Colonic mucosa (tissue), 4 donors: ENCODE data around the gene CACNG6. TPM values are rescaled to one million over a fixed set of nuclear protein-coding genes. Genes with fewer than 3 reads are reported as not detected.

ENCODE experiments used
- DNase-seq: peaks from one replicate; pipeline ENCODE4 v3.0.0-alpha.2; 2020
- H3K27ac ChIP-seq: fragments of 200-600 bp; one replicate; pipeline ENCODE4 v1.8.0; 2021
- H3K27me3 ChIP-seq: fragments of 200-600 bp; one replicate; pipeline ENCODE4 v1.8.0; 2021
- H3K36me3 ChIP-seq: fragments of 200-600 bp; one replicate; pipeline ENCODE4 v1.8.0; 2021
- H3K4me1 ChIP-seq: fragments of 200-600 bp; one replicate; pipeline ENCODE4 v1.8.0; 2021; ENCODE audit warnings: mild to moderate bottlenecking
- H3K4me3 ChIP-seq: fragments of 200-600 bp; one replicate; pipeline ENCODE4 v1.8.0; 2021
- H3K9ac ChIP-seq, 2 donors: one replicate each; pipeline ENCODE4 v1.7.0; 2013; ENCODE audit warnings: control low read depth in 2 of 2, low read depth in 2 of 2, low read length in 2 of 2
- H3K9me3 ChIP-seq: fragments of 200-600 bp; one replicate; pipeline ENCODE4 v1.8.0; 2021
- CTCF ChIP-seq: fragments of 200-600 bp; IDR thresholded peaks from one replicate; pipeline ENCODE4 v1.8.0; 2022; ENCODE audit warnings: antibody characterized with exemption, mild to moderate bottlenecking
- intact Hi-C: fragments of 100-400 bp; cut with DNase I; formaldehyde crosslinking; loops from one replicate; pipeline ENCODE4 v1.14.1; 2022
- total RNA-seq, 2 donors: library from RNA; stranded (reverse); fragmentation: NEBNext Ultra II Directional in 1 of 2; extraction: Animal tissue kit (Norgen Biotek cat#: 25700) in 1 of 2; gene quantifications; one replicate each; pipeline ENCODE4 v1.2.1, GENCODE V29; 2021
- donor health status: healthy.
- donor health status: DM: no; HTN: no; CAD: no.
- donor health status: DM: no; HTN: no; CAD: no.

The CACNG6 gene
- total RNA-seq, 2 donors from 2014 or later, result not detected

DNA sequence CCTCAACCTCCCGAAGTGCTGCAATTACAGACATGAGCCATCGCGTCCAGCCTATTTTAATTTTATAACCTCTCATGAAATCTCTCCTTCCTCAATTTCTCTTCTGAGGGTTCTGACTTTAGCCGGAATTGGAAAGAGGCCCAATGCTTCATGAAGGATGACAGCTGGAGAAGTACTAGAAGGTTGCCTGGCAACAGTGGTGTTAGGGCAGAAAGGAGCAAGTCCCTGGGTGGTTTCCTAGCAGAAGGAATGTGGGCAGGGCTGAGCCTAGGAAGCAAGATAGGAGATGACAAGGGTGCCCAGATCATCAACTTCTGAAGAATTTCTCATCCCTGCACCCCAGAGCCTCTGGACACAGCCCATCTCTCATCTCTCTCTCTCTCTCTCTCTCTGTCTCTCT is 25.8 kb downstream of the CACNG6 start:
- Histone ChIP-seq H3K9ac (no peak overlapping the region), H3K36me3 (no peaks in the 10 kb centered on the region), H3K27ac (no peak overlapping the region), H3K27me3 (no peaks in the 10 kb centered on the region), H3K4me3 (no peak overlapping the region), H3K9me3 (no peaks in the 10 kb centered on the region), H3K4me1 (no peaks in the 10 kb centered on the region)
- DNase-seq, result no peak
- intact Hi-C loops, result no loop called here
- TF ChIP-seq CTCF, result no peak

- Histone ChIP-seq H3K27me3 (no peaks in the 10 kb centered on the region), H3K4me3 (no peak overlapping the region), H3K36me3 (no peaks in the 10 kb centered on the region), H3K27ac (no peak overlapping the region), H3K9ac (no peak overlapping the region), H3K4me1 (no peaks in the 10 kb centered on the region), H3K9me3 (no peaks in the 10 kb centered on the region)
- intact Hi-C loops, result loop anchor here (5.0 to 10.0 kb wide), 3 partner anchors 114 to 217 kb away; partner anchors contain the start of gene CACNG7
- TF ChIP-seq CTCF, result no peak
- DNase-seq, result no peak
Measured at GRCh38 chr19:54021363-54021762, 29.9 kb downstream of the CACNG6 start.

DNA sequence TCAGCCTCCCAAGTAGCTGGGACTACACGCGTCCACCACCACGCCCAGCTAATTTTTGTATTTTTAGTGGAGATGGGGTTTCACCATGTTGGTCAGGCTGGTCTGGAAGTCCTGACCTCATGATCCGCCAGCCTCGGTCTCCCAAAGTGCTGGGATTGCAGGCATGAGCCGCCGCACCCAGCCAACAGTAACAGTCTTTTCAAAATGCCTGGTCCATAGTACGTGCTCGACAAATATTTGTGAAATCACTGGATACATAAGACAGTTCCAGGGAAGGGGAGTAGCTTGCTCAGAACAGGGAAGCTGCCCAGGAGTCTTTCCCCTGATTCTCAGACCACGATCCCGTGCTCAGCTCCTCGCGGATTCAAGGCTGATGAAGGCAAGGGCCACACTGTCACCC is 30.5 kb downstream of the CACNG6 start:
- intact Hi-C loops, result loop anchor here (5.0 to 10.0 kb wide), 3 partner anchors 115 to 217 kb away; partner anchors contain the start of gene CACNG7
- H3K27ac ChIP-seq, result no peak overlapping the region

GRCh38 chr19:54023191-54023590 is 31.8 kb downstream of the CACNG6 start:
- intact Hi-C loops, result loop anchor here (5.0 to 10.0 kb wide), 3 partner anchors 116 to 218 kb away; partner anchors contain the start of gene CACNG7
- Histone ChIP-seq H3K4me3 (no peak overlapping the region), H3K27ac (no peak overlapping the region), H3K4me1 (no peaks in the 10 kb centered on the region), H3K27me3 (no peaks in the 10 kb centered on the region), H3K36me3 (no peaks in the 10 kb centered on the region), H3K9ac (no peak overlapping the region), H3K9me3 (no peaks in the 10 kb centered on the region)
- no peak for DNase-seq
- no peak for TF ChIP-seq CTCF

More for the DNA sequence above, 30.5 kb downstream of the CACNG6 start:
- no peak for TF ChIP-seq CTCF
- no peaks in the 10 kb centered on the region for H3K4me1 ChIP-seq
- no peaks in the 10 kb centered on the region for H3K27me3 ChIP-seq
- DNase-seq, result no peak
- H3K36me3 ChIP-seq, result no peaks in the 10 kb centered on the region
- H3K4me3 ChIP-seq, result no peak overlapping the region
- no peaks in the 10 kb centered on the region for H3K9me3 ChIP-seq
- H3K9ac ChIP-seq, result no peak overlapping the region

GRCh38 chr19:54024660-54025059 is 33.2 kb downstream of the CACNG6 start:
- Histone ChIP-seq H3K9ac (no peak overlapping the region), H3K4me3 (no peak overlapping the region), H3K4me1 (no peaks in the 10 kb centered on the region), H3K27ac (no peak overlapping the region), H3K27me3 (no peaks in the 10 kb centered on the region), H3K36me3 (no peaks in the 10 kb centered on the region), H3K9me3 (no peaks in the 10 kb centered on the region)
- TF ChIP-seq CTCF, result no peak
- DNase-seq, result no peak
- intact Hi-C loops, result loop anchor here (5.0 to 10.0 kb wide), 3 partner anchors 117 to 220 kb away; partner anchors contain the start of gene CACNG7
